ENCODE results near the gene AOPEP.

DNA sequence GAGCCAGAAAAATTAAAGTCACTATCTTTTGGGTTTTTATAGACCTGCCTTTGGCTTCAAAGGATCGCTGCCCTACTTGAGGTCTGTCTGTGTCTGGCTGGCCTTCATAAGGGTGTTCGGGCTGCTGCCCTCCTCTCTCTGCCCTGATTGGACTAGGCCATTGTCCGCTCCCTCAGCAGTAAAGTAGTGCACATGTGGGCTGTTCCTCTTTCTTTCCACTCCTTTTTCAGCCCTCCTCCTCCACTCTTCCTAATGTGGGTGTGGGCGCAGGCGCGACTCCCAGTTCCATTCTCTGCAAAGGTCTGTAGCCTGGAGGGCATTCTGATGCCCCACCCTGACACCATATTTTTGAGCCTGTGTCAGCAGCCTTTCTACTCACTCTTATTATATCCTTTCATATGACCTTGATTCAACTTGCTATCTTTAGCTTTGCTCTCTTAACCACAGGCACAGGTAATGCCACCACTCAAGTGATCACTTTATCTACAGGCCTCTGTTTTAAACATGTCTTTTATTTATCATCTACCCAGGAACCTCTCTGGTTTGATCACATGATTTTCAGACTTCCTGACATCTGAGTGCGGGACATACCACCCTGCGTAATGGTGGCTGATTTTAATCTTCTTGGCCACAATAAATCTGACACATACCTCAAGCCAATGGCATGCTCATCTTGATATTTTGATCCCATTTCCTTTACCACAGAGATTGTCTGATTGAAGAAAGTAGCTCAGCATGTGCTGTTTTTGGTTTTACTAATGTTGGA is 144.5 kb downstream of the AOPEP start:
- TF ChIP-seq, protein P1, sequence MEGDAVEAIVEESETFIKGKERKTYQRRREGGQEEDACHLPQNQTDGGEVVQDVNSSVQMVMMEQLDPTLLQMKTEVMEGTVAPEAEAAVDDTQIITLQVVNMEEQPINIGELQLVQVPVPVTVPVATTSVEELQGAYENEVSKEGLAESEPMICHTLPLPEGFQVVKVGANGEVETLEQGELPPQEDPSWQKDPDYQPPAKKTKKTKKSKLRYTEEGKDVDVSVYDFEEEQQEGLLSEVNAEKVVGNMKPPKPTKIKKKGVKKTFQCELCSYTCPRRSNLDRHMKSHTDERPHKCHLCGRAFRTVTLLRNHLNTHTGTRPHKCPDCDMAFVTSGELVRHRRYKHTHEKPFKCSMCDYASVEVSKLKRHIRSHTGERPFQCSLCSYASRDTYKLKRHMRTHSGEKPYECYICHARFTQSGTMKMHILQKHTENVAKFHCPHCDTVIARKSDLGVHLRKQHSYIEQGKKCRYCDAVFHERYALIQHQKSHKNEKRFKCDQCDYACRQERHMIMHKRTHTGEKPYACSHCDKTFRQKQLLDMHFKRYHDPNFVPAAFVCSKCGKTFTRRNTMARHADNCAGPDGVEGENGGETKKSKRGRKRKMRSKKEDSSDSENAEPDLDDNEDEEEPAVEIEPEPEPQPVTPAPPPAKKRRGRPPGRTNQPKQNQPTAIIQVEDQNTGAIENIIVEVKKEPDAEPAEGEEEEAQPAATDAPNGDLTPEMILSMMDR (IDR thresholded peaks at IDR 0.05): no peak
- TF ChIP-seq, protein P2, sequence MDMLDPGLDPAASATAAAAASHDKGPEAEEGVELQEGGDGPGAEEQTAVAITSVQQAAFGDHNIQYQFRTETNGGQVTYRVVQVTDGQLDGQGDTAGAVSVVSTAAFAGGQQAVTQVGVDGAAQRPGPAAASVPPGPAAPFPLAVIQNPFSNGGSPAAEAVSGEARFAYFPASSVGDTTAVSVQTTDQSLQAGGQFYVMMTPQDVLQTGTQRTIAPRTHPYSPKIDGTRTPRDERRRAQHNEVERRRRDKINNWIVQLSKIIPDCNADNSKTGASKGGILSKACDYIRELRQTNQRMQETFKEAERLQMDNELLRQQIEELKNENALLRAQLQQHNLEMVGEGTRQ (CRISPR knock-in tag; IDR thresholded peaks at IDR 0.05): no peak
- TF ChIP-seq, protein P3, sequence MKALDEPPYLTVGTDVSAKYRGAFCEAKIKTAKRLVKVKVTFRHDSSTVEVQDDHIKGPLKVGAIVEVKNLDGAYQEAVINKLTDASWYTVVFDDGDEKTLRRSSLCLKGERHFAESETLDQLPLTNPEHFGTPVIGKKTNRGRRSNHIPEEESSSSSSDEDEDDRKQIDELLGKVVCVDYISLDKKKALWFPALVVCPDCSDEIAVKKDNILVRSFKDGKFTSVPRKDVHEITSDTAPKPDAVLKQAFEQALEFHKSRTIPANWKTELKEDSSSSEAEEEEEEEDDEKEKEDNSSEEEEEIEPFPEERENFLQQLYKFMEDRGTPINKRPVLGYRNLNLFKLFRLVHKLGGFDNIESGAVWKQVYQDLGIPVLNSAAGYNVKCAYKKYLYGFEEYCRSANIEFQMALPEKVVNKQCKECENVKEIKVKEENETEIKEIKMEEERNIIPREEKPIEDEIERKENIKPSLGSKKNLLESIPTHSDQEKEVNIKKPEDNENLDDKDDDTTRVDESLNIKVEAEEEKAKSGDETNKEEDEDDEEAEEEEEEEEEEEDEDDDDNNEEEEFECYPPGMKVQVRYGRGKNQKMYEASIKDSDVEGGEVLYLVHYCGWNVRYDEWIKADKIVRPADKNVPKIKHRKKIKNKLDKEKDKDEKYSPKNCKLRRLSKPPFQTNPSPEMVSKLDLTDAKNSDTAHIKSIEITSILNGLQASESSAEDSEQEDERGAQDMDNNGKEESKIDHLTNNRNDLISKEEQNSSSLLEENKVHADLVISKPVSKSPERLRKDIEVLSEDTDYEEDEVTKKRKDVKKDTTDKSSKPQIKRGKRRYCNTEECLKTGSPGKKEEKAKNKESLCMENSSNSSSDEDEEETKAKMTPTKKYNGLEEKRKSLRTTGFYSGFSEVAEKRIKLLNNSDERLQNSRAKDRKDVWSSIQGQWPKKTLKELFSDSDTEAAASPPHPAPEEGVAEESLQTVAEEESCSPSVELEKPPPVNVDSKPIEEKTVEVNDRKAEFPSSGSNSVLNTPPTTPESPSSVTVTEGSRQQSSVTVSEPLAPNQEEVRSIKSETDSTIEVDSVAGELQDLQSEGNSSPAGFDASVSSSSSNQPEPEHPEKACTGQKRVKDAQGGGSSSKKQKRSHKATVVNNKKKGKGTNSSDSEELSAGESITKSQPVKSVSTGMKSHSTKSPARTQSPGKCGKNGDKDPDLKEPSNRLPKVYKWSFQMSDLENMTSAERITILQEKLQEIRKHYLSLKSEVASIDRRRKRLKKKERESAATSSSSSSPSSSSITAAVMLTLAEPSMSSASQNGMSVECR (CRISPR knock-in tag; IDR thresholded peaks at IDR 0.05; ENCODE audit: borderline replicate concordance): no peak
- no peak for TF ChIP-seq ETV6 (CRISPR knock-in tag; IDR thresholded peaks at IDR 0.05)
- TF ChIP-seq CREM (CRISPR knock-in tag; IDR thresholded peaks at IDR 0.05): no peak
- TF ChIP-seq ZBTB21 (CRISPR knock-in tag; IDR thresholded peaks at IDR 0.05; ENCODE audit: borderline replicate concordance): no peak
- no peak for TF ChIP-seq KAT7 (CRISPR knock-in tag; IDR thresholded peaks at IDR 0.05; ENCODE audit: borderline replicate concordance)
- TF ChIP-seq, protein P4, sequence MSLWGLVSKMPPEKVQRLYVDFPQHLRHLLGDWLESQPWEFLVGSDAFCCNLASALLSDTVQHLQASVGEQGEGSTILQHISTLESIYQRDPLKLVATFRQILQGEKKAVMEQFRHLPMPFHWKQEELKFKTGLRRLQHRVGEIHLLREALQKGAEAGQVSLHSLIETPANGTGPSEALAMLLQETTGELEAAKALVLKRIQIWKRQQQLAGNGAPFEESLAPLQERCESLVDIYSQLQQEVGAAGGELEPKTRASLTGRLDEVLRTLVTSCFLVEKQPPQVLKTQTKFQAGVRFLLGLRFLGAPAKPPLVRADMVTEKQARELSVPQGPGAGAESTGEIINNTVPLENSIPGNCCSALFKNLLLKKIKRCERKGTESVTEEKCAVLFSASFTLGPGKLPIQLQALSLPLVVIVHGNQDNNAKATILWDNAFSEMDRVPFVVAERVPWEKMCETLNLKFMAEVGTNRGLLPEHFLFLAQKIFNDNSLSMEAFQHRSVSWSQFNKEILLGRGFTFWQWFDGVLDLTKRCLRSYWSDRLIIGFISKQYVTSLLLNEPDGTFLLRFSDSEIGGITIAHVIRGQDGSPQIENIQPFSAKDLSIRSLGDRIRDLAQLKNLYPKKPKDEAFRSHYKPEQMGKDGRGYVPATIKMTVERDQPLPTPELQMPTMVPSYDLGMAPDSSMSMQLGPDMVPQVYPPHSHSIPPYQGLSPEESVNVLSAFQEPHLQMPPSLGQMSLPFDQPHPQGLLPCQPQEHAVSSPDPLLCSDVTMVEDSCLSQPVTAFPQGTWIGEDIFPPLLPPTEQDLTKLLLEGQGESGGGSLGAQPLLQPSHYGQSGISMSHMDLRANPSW (CRISPR knock-in tag; conservative IDR thresholded peaks at IDR 0.05; ENCODE audit: low read depth): no peak
- TF ChIP-seq, protein P5, sequence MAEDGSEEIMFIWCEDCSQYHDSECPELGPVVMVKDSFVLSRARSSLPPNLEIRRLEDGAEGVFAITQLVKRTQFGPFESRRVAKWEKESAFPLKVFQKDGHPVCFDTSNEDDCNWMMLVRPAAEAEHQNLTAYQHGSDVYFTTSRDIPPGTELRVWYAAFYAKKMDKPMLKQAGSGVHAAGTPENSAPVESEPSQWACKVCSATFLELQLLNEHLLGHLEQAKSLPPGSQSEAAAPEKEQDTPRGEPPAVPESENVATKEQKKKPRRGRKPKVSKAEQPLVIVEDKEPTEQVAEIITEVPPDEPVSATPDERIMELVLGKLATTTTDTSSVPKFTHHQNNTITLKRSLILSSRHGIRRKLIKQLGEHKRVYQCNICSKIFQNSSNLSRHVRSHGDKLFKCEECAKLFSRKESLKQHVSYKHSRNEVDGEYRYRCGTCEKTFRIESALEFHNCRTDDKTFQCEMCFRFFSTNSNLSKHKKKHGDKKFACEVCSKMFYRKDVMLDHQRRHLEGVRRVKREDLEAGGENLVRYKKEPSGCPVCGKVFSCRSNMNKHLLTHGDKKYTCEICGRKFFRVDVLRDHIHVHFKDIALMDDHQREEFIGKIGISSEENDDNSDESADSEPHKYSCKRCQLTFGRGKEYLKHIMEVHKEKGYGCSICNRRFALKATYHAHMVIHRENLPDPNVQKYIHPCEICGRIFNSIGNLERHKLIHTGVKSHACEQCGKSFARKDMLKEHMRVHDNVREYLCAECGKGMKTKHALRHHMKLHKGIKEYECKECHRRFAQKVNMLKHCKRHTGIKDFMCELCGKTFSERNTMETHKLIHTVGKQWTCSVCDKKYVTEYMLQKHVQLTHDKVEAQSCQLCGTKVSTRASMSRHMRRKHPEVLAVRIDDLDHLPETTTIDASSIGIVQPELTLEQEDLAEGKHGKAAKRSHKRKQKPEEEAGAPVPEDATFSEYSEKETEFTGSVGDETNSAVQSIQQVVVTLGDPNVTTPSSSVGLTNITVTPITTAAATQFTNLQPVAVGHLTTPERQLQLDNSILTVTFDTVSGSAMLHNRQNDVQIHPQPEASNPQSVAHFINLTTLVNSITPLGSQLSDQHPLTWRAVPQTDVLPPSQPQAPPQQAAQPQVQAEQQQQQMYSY (CRISPR knock-in tag; IDR thresholded peaks at IDR 0.05): no peak
- TF ChIP-seq TP53 (CRISPR knock-in tag; IDR thresholded peaks at IDR 0.05): no peak
- TF ChIP-seq, protein P6, sequence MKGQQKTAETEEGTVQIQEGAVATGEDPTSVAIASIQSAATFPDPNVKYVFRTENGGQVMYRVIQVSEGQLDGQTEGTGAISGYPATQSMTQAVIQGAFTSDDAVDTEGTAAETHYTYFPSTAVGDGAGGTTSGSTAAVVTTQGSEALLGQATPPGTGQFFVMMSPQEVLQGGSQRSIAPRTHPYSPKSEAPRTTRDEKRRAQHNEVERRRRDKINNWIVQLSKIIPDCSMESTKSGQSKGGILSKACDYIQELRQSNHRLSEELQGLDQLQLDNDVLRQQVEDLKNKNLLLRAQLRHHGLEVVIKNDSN (CRISPR knock-in tag; IDR thresholded peaks at IDR 0.05): no peak
- TF ChIP-seq ELF4 (CRISPR knock-in tag; IDR thresholded peaks at IDR 0.05; ENCODE audit: low read depth): no peak

All from WTC11 (cell line).